Measurements from ENCODE around the gene RPL23. TPM values are rescaled to one million over a fixed set of nuclear protein-coding genes. Genes with fewer than 3 reads are reported as not detected.

RPL23 gene
- total and polyA plus RNA-seq, 9 of the 15 experiments (the other 6 are each of a cell fraction or from before 2014, with no cell fraction given): 1,745 to 3,667 (median 3,096) TPM

DNA sequence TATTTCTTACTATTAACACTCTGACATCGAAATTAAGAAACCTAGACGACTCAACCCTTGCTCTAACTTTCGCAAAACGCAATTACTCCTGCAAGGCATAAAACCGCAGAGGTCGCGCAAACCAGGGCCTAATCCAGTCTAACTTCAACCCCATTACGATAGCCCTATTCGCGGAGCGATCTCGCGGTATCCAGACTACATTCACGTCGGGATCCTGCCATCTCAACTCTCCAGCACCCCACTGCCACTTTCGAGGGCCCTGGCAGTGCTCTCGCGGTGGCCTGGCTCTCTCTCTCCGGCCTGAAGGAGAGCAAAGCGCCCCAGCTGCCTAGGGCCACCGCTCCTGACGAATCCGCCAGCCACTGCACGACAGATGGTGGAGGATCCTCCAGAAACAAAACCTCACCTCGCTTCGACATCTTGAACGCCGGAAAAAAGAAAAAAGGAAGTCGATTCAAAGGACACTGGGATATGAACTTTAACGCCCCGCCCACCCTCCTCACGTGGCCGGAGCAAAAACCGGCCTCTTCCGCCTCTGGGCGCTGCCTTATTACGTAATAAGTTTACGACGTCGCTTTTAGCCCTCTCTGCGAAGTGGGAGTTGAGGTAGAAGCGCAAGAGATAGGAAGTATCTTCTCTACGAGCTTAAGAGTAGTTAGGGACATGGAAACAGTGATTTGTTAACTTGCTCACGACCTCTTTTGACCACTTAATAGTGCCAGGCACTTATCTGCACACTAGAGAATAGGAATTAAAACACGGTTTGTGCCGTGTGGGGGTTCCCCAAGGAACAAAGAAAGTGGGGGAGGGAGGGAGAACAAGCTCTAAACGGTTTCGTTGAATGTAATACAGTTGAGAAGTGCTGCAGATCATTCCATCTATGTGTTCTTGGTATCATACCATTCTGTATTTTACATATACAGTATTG, at the start of gene RPL23 (continued):
- TF ChIP-seq POLR2G (IDR thresholded peaks at IDR 0.05; ENCODE audit: low read depth, low read length) (peak; percentile 97), TEAD4 (IDR thresholded peaks at IDR 0.05; ENCODE audit: low read length) (peak; percentile 16; the same call in 1 of the 2 replicates), TEAD4 (CRISPR knock-in tag; IDR thresholded peaks at IDR 0.05; ENCODE audit: borderline replicate concordance) (no peak), ZNF699 (CRISPR knock-in tag; IDR thresholded peaks at IDR 0.05; ENCODE audit: insufficient replicate concordance) (no peak), BHLHE40 (IDR thresholded peaks at IDR 0.05; ENCODE audit: low read length) (peak; percentile 90), KAT2B (IDR thresholded peaks at IDR 0.05; ENCODE audit: low read depth, low read length) (no peak), KDM4B (IDR thresholded peaks at IDR 0.05; ENCODE audit: borderline replicate concordance in 2 of 2, low read depth in 1 of 2) (peak in 1 of 2 experiments; percentile 76; a peak in 1 of 4 replicates), KDM1A (IDR thresholded peaks at IDR 0.05) (peak; percentile 51 to 74; a peak in 2 of 4 replicates), FOXK1 (CRISPR knock-in tag; IDR thresholded peaks at IDR 0.05; ENCODE audit: borderline replicate concordance) (peak; percentile 8; the same call in 1 of the 2 replicates), ZNF766 (CRISPR knock-in tag; conservative IDR thresholded peaks at IDR 0.05) (peak; percentile 67)
- TF ChIP-seq, protein P1, sequence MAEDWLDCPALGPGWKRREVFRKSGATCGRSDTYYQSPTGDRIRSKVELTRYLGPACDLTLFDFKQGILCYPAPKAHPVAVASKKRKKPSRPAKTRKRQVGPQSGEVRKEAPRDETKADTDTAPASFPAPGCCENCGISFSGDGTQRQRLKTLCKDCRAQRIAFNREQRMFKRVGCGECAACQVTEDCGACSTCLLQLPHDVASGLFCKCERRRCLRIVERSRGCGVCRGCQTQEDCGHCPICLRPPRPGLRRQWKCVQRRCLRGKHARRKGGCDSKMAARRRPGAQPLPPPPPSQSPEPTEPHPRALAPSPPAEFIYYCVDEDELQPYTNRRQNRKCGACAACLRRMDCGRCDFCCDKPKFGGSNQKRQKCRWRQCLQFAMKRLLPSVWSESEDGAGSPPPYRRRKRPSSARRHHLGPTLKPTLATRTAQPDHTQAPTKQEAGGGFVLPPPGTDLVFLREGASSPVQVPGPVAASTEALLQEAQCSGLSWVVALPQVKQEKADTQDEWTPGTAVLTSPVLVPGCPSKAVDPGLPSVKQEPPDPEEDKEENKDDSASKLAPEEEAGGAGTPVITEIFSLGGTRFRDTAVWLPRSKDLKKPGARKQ (CRISPR knock-in tag; IDR thresholded peaks at IDR 0.05): no peak
- TF ChIP-seq, protein P2, sequence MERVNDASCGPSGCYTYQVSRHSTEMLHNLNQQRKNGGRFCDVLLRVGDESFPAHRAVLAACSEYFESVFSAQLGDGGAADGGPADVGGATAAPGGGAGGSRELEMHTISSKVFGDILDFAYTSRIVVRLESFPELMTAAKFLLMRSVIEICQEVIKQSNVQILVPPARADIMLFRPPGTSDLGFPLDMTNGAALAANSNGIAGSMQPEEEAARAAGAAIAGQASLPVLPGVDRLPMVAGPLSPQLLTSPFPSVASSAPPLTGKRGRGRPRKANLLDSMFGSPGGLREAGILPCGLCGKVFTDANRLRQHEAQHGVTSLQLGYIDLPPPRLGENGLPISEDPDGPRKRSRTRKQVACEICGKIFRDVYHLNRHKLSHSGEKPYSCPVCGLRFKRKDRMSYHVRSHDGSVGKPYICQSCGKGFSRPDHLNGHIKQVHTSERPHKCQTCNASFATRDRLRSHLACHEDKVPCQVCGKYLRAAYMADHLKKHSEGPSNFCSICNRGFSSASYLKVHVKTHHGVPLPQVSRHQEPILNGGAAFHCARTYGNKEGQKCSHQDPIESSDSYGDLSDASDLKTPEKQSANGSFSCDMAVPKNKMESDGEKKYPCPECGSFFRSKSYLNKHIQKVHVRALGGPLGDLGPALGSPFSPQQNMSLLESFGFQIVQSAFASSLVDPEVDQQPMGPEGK (CRISPR knock-in tag; IDR thresholded peaks at IDR 0.05; ENCODE audit: borderline replicate concordance): no peak
- TF ChIP-seq, protein P3, sequence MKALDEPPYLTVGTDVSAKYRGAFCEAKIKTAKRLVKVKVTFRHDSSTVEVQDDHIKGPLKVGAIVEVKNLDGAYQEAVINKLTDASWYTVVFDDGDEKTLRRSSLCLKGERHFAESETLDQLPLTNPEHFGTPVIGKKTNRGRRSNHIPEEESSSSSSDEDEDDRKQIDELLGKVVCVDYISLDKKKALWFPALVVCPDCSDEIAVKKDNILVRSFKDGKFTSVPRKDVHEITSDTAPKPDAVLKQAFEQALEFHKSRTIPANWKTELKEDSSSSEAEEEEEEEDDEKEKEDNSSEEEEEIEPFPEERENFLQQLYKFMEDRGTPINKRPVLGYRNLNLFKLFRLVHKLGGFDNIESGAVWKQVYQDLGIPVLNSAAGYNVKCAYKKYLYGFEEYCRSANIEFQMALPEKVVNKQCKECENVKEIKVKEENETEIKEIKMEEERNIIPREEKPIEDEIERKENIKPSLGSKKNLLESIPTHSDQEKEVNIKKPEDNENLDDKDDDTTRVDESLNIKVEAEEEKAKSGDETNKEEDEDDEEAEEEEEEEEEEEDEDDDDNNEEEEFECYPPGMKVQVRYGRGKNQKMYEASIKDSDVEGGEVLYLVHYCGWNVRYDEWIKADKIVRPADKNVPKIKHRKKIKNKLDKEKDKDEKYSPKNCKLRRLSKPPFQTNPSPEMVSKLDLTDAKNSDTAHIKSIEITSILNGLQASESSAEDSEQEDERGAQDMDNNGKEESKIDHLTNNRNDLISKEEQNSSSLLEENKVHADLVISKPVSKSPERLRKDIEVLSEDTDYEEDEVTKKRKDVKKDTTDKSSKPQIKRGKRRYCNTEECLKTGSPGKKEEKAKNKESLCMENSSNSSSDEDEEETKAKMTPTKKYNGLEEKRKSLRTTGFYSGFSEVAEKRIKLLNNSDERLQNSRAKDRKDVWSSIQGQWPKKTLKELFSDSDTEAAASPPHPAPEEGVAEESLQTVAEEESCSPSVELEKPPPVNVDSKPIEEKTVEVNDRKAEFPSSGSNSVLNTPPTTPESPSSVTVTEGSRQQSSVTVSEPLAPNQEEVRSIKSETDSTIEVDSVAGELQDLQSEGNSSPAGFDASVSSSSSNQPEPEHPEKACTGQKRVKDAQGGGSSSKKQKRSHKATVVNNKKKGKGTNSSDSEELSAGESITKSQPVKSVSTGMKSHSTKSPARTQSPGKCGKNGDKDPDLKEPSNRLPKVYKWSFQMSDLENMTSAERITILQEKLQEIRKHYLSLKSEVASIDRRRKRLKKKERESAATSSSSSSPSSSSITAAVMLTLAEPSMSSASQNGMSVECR (CRISPR knock-in tag; IDR thresholded peaks at IDR 0.05): peak; percentile 75; the same call in 1 of the 2 replicates
- TF ChIP-seq, protein P4, sequence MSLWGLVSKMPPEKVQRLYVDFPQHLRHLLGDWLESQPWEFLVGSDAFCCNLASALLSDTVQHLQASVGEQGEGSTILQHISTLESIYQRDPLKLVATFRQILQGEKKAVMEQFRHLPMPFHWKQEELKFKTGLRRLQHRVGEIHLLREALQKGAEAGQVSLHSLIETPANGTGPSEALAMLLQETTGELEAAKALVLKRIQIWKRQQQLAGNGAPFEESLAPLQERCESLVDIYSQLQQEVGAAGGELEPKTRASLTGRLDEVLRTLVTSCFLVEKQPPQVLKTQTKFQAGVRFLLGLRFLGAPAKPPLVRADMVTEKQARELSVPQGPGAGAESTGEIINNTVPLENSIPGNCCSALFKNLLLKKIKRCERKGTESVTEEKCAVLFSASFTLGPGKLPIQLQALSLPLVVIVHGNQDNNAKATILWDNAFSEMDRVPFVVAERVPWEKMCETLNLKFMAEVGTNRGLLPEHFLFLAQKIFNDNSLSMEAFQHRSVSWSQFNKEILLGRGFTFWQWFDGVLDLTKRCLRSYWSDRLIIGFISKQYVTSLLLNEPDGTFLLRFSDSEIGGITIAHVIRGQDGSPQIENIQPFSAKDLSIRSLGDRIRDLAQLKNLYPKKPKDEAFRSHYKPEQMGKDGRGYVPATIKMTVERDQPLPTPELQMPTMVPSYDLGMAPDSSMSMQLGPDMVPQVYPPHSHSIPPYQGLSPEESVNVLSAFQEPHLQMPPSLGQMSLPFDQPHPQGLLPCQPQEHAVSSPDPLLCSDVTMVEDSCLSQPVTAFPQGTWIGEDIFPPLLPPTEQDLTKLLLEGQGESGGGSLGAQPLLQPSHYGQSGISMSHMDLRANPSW (CRISPR knock-in tag; IDR thresholded peaks at IDR 0.05): peak; percentile 17; the same call in 1 of the 2 replicates
